Globus pallidus (tissue), 1 donor: ENCODE results near the gene ASPA.
"Not testable (repeated sequence)": the region's sequence is repeated elsewhere in the genome, so short reads cannot be mapped to it uniquely, and the experiment has no call there.

Experiments
- DNase-seq: peaks from one replicate; pipeline ENCODE4 v3.0.0-alpha.2; 2015; ENCODE audit warnings: low spot score

The ASPA gene

DNA sequence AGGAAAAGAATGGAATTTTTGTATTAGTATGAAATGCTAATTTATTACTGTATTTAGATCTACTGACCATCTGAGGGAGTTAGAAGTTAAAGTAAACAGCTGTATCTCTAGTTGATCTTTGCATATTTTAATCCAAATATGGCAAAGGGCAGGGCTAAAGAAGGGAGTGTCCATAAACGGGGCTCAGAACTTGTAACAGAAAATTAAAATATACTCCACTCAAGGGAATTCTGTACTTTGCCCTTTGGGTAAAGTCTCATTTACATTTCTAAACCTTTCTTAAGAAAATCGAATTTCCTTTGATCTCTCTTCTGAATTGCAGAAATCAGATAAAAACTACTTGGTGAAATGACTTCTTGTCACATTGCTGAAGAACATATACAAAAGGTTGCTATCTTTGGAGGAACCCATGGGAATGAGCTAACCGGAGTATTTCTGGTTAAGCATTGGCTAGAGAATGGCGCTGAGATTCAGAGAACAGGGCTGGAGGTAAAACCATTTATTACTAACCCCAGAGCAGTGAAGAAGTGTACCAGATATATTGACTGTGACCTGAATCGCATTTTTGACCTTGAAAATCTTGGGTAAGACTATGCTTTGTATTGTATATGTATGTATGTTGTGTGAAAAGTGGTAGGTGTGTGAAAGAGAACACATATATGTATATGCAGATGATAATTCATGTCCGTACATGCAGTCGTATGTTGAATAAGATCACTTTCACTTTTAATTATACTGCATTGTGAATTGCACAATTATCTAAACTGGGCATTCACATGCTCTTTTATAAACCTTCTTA is at the start of gene ASPA:
ASPA (plus strand) TSS at position 186 of the 799 bp plus-strand sequence; CDS start at position 349, 163 bp downstream.
- peak; percentile 82 for DNase-seq

GRCh38 chr17:3433215-3433614 is 42.6 kb upstream of the ASPA start:
- peak; percentile 5 for DNase-seq

DNA sequence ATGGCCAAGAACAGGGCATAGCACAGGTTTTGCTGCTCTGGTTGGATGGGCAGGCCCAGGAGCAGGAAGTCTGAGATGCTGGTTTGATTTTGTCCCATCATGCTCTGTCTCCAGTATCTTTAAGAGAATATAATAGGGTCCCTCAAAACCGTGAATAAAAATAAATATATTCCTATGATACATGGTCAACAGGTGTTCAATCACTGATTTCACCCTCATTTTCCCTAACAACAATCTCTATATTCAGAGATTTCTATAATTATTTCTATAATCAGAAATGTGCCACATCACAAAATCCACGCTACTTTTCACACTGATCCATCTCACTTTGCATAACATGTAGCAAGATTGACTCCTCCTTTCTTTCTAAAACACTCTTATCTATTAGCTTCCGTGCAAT is 42.1 kb upstream of the ASPA start, which contains the start of gene OR1E2:
OR1E2 (minus strand) TSS at position 101 of the 400 bp plus-strand sequence; CDS start at position 101, 0 bp downstream.
- DNase-seq: no peak

DNA sequence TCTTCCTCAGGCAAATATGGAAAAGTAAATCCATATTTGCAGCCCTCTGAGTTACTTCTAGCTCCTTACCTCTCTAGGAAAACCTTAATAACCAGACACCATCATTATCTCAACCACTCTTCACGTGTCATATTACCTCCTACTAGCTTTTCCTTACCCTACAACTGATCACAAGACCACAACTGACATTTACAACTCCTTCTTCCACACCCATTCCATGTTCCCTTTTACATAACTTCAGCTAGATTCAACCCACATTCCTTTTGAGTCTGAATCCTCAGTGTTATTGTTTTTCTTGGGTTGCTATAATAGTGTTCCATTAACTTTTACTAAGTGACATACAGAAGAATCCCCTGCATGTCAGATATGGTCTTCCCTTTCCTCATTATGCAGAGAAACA is 37.4 kb upstream of the ASPA start:
- DNase-seq: no peak

GRCh38 chr17:3440451-3440850 is 35.3 kb upstream of the ASPA start:
- DNase-seq: no peak

GRCh38 chr17:3447625-3448024 is 28.2 kb upstream of the ASPA start:
- peak; percentile 15 for DNase-seq

GRCh38 chr17:3448059-3448665 is 27.6 kb upstream of the ASPA start:
- DNase-seq: peak; percentile 2

- not testable (repeated sequence) for DNase-seq
These were observed 9.4 kb upstream of the ASPA start for GRCh38 chr17:3466355-3466754.

DNA sequence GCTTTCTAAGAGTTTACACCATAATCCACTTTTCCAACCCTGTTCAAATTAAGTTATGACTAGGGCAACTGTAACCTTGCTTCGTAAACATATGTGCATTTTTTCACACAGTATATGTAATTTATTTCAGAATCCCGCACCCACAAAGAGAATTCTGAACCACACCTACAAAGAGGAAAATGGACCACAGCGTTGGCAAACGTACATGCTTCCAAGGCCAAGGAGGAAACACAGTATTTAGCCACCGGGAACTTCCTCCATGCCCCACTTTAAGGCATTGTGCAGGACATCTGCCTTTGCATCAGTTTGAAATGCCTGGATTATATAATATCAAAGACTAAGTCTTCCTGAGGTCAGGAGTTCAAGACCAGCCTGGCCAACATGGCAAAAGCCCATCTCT is 6.3 kb upstream of the ASPA start:
- DNase-seq: no peak

DNA sequence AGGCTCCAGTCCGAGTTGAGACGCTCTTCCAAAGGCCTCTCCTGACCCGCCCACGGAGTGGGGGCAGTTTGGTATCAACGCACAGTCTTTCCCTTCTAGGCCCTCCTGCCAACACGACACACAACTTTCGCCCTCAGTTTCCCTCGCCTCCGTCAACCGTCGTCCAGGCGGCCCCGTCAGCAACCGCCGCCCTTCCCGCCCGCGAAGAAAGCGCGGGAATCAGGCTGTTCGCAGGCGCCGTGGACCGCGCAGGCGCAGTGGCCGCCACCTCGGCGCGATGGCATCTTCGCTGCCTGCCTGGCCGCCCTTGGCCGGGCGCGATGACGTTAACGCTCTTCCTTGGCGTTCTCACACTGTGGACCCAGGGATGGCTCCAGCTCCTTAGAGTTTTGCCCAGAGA is 4.2 kb upstream of the ASPA start, which contains the start of gene SPATA22:
SPATA22 (minus strand) TSS at position 221 of the 400 bp plus-strand sequence. CDS start 2,494 bp downstream, outside the sequence.
- DNase-seq: no peak

- DNase-seq: no peak
These were observed 3.7 kb upstream of the ASPA start for GRCh38 chr17:3472137-3472536.

DNA sequence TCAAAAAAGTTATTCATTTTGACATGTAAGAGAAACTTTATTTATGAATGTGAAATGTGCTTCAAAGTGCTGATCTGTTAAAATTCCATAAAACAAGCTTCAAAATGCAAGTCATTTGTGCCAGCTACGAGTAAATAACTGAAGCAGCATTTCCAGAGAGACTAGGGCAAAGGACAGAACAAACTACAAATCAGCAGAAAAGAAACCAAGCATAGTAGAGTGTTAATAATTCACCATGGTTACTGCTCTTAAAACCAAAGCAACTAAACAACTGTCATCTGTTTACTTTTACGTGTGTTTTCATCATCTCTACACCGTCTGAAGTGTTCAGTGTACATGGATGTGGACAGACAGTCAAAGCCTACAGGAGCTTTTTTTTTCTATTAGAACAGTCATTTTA is 1.6 kb upstream of the ASPA start:
- DNase-seq: peak; percentile 40

GRCh38 chr17:3475251-3475685 is 529 bp upstream of the ASPA start:
- DNase-seq: peak; percentile 66

- no peak for DNase-seq
These were observed 4.2 kb downstream of the ASPA start for GRCh38 chr17:3479988-3480387.

DNA sequence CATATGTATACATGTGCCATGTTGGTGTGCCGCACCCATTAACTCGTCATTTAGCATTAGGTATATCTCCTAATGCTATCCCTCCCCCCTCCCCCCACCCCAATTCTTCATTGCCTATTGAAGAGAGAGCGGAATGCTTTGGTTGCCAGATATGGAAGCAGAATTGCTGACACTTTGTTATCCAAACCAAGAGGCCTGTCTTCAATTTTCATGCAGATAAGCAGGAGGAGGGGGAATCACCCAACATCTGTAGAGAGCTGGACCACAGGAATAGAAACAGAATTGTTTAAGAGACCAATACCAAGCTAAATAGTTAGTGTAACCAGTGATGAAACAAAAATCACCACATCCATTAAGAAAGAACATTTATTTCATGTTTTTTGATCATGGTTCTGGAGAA is 7.1 kb downstream of the ASPA start:
- no peak for DNase-seq

- DNase-seq: no peak
These were observed 9.8 kb downstream of the ASPA start for GRCh38 chr17:3485481-3486068.

DNA sequence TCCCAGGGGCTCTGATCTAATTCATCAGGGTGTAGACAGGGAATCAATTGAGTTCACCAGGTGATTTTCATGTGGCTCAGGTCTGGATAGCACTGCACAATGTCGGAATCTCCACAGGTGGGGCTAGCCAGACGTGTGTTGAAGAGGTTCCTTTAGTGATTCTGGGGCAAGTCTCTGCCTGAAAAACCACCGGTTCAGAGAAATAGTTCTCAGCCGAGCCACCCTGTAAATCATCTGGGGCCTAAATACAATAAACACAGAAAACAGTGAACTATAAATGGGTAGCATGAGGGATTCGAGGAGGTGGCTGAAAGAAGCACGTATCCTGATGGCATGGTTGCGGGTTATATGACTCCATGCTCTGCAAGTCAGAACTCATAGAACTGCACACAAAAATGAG is 21.3 kb downstream of the ASPA start:
- DNase-seq: no peak

DNA sequence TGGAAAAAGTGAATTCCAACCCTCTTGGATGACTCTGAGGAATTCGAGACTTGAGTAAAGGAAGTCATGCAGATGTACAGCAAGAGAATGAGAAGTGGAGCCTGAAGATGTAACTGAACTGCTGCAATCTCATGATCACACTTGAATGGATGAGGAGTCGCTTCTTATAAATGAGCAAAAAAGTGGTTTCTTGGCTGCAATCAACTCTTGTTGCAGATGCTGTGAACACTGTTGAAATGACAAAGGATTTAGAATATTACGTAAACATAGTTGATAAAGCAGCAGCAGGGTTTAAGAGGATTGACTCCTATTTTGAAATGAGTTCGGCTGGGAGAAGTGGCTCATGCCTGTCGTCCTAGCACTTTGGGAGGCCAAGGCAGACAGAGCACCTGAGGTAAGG is 25.5 kb downstream of the ASPA start:
- no peak for DNase-seq

DNA sequence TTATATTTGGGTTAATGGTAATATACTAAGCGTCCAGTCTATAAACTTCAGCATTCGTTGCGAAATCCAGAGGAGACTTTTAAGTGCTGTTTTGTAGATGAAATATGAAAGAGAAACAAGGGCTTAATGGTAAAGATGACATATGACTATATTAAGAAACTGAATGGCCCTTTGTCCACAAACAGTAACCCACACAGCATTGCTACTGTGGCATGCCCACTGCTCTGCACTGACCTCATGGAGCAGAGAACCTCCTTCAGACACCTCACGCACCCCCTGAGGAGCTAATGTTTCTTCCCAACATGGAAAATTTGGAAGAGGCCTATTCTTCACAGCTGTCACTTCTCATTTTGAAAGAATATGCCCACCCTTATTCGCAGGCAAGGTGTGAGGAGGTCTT is 26.7 kb downstream of the ASPA start:
- DNase-seq: peak; percentile 93

DNA sequence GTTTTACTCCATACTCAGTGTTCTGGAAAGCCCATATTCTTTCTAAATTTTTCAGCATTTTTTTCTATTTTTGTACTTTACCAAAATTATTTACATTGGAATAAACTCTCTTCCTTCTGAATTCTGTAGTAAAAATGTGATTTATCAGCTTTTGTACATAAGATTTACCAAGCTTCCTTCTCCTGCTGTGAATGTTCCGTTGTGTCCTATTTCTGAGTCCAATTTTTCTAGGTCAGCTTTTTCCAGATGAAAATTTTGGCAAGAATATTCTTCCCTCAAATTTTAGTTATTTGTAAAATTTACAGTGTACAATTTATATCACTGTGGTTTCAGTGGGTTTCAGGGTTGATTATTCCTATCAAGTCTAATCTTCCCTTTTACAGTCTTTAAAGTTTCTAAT is 27.5 kb downstream of the ASPA start:
- no peak for DNase-seq

GRCh38 chr17:3505008-3505407 is 29.2 kb downstream of the ASPA start:
- no peak for DNase-seq

DNA sequence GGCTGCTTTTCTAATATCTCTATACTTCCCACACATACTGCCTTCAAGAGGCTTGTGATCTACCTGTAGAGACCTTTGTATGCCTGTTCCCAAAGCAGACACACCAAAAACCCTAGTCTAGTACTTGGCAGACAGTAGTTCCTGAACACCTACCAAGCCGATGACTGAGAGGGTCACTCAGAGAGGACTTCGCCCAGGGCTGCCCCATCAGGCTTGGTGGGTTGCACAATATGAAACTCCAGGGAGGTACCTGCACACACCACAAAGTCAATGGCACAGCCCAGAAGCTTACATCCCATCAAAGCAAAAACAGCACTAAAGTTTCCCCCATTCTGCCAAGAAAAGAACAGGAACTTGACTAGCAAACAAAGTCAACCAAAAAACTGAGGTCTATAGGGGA is 30.3 kb downstream of the ASPA start:
- no peak for DNase-seq

GRCh38 chr17:3507071-3507470 is 31.3 kb downstream of the ASPA start:
- DNase-seq: no peak
